Fibroblast of villous mesenchyme (primary cell): ENCODE results near the gene KCNK6. TPM values are rescaled to one million over a fixed set of nuclear protein-coding genes. Genes with fewer than 3 reads are reported as not detected.
A peak's percentile ranks its signal among the peaks of the same experiment; 100 is the strongest.

Experiments used
- DNase-seq: peaks from one replicate; pipeline ENCODE4 v3.0.0-alpha.2; 2010; ENCODE audit warnings: low read depth
- H3K4me3 ChIP-seq: 2 replicates; pipeline ENCODE4 v1.5.1; 2011; ENCODE audit warnings: low read depth, mild to moderate bottlenecking, low read length
- CTCF ChIP-seq: IDR thresholded peaks from 2 replicates; pipeline ENCODE4 v1.5.1; 2012; ENCODE audit warnings: low read depth, mild to moderate bottlenecking, low read length; ENCODE audit not compliant: insufficient read depth
- total RNA-seq: library from RNA; depleted of rRNA; stranded (reverse); fragments of >200 nt; gene quantifications from 2 replicates; pipeline ENCODE4 v1.2.3, GENCODE V29; 2012

Gene KCNK6
- total RNA-seq, 1 donor: 8.6 TPM

GRCh38 chr19:38294090-38294489, 25.6 kb upstream of the KCNK6 start:
- no peak for TF ChIP-seq CTCF
- DNase-seq: no peak
- H3K4me3 ChIP-seq: no peak overlapping the region

- no peak for TF ChIP-seq CTCF
- H3K4me3 ChIP-seq: no peak overlapping the region
- DNase-seq: peak; percentile 99
Observed at GRCh38 chr19:38298821-38299680, 20.6 kb upstream of the KCNK6 start.

- DNase-seq: peak; percentile 30
- no peak for TF ChIP-seq CTCF
- H3K4me3 ChIP-seq: no peak within 1 kb of the TSS
Observed at GRCh38 chr19:38303517-38304351, 15.9 kb upstream of the KCNK6 start, which contains the start of gene C19orf33. Gene C19orf33 (plus strand): TSS chr19:38304251. CDS start chr19:38304262, 11 bp downstream.

GRCh38 chr19:38304352-38304865, 15.2 kb upstream of the KCNK6 start:
- TF ChIP-seq CTCF: no peak
- no peak for DNase-seq

DNA sequence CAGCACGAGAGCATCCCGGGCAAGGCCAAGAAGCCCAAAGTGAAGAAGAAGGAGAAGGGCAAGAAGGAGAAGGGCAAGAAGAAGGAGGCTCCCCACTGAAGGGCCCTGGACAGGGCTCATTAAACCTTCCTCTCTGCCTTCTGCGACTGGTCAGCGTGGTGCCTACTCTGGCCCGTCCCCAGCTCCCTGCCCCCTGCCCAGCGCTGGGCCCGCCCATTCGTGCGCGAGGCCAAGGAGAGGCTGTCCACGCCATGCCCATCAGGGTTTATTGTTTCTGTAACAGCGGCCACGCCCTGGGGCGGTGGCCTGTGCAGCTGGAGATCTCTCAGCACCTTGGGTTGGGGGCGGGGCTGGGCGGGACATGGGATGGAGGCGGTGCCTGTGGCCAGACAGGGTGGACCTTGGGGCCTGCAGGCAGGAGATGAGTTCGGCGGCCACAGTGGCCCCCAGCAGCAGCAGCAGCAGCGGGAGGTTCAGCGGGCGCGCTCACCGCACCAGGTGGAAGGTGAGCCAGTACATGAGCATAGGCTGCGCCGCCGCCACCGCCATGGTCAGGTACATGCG, 14.7 kb upstream of the KCNK6 start:
- peak; percentile 88 for DNase-seq
- no peak for TF ChIP-seq CTCF
- H3K4me3 ChIP-seq: peak overlapping the region; percentile 29

More at GRCh38 chr19:38304352-38304865, 15.2 kb upstream of the KCNK6 start:
- H3K4me3 ChIP-seq: no peak overlapping the region

DNA sequence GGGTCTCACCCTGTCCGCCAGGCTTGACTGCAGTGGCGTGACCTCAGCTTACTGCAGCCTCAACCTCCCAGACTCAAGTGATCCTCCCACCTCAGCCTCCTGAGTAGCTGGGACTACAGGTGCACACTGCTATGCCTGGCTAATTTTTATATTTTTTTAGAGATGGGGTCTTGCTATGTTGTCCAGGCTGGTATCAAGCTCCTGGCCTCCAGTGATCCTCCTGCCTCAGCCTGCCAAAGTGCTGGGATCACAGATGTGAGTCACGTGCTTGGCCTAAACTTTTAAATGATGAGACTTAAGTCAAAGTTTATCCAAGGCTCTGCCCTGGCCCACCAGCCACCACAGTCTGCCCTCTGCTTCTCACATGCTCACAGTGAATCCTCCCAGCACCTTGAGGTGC, 13.4 kb upstream of the KCNK6 start:
- TF ChIP-seq CTCF: no peak
- H3K4me3 ChIP-seq: no peak overlapping the region
- no peak for DNase-seq
